B cell (primary cell): ENCODE data around the gene ZNF775. TPM values are rescaled to one million over a fixed set of nuclear protein-coding genes. Genes with fewer than 3 reads are reported as not detected.

ENCODE experiments used
- ATAC-seq: fragments of 200-7000 bp; cut with Tn5 transposase; one replicate; pipeline ENCODE4 v1.10.0; 2021; ENCODE audit warnings: low read depth, mild to moderate bottlenecking, moderate number of reproducible peaks, moderate library complexity
- CTCF ChIA-PET: fragments of 350-600 bp; sonication (Branson Sonifier 250); formaldehyde crosslinking; loops from one replicate; lab custom pipeline; 2021; ENCODE audit warnings: antibody characterized with exemption, inconsistent platforms; lab: Charles Lee
- POLR2A ChIA-PET: fragments of 350-600 bp; sonication (Branson Sonifier 250); formaldehyde crosslinking; loops from one replicate; lab custom pipeline; 2021; ENCODE audit warnings: antibody characterized with exemption; lab: Charles Lee
- DNase-seq: peaks from one replicate; pipeline ENCODE4 v3.0.0; 2013
- H2AFZ ChIP-seq: 2 replicates; pipeline ENCODE4 v1.6.1; 2012; ENCODE audit warnings: mild to moderate bottlenecking, low read depth, low read length; ENCODE audit not compliant: insufficient read depth, poor library complexity, severe bottlenecking
- H3K27ac ChIP-seq, 2 donors: 1 replicate in 1 of 2; 2 replicates in 1 of 2; pipeline ENCODE4 v1.5.1; 2012 to 2013; ENCODE audit warnings: low read length in 2 of 2, mild to moderate bottlenecking in 2 of 2, moderate library complexity in 1 of 2
- H3K27me3 ChIP-seq, 4 experiments: fragments of 200-600 bp in 1 of 4; sonication (generic) in 1 of 4; replicated peaks in 1 of 4; 1 replicate in 2 of 4; 2 replicates in 2 of 4; pipeline versions ENCODE4 v1.6.1 to v1.7.0; 2013 to 2016; ENCODE audit warnings: low read length in 3 of 4, mild to moderate bottlenecking in 2 of 4, mixed read lengths in 1 of 4, moderate library complexity in 1 of 4; ENCODE audit not compliant: insufficient read depth in 4 of 4, control insufficient read depth in 3 of 4; ENCODE audit errors: control extremely low read depth in 1 of 4
- H3K36me3 ChIP-seq, 2 experiments: replicated peaks in 1 of 2; 1 replicate in 1 of 2; 2 replicates in 1 of 2; pipeline versions ENCODE4 v1.6.1 to v1.7.1; 2013; ENCODE audit warnings: low read length in 1 of 2; ENCODE audit not compliant: insufficient read depth in 2 of 2, control insufficient read depth in 1 of 2; ENCODE audit errors: control extremely low read depth in 1 of 2, extremely low read depth in 1 of 2
- H3K4me1 ChIP-seq, 2 donors: fragments of 200-600 bp in 1 of 2; sonication (generic) in 1 of 2; 1 replicate in 1 of 2; 2 replicates in 1 of 2; pipeline versions ENCODE4 v1.5.1 to v1.6.1; 2013 to 2017; ENCODE audit warnings: low read length in 2 of 2; ENCODE audit not compliant: control insufficient read depth in 2 of 2, insufficient read depth in 2 of 2
- H3K4me2 ChIP-seq: replicated peaks from 2 replicates; pipeline ENCODE3; 2012; ENCODE audit warnings: mild to moderate bottlenecking, low read depth, low read length; ENCODE audit not compliant: poor library complexity, severe bottlenecking
- H3K4me3 ChIP-seq, 5 experiments: fragments of 200-600 bp in 1 of 5; sonication (generic) in 1 of 5; 1 replicate in 3 of 5; 2 replicates in 2 of 5; pipeline versions ENCODE4 v1.5.1 to v1.7.0; 2011 to 2016; ENCODE audit warnings: low read length in 4 of 5, mild to moderate bottlenecking in 4 of 5, low read depth in 2 of 5, control low read depth in 1 of 5, moderate library complexity in 1 of 5; ENCODE audit not compliant: insufficient read depth in 1 of 5; ENCODE audit errors: control extremely low read depth in 1 of 5, extremely low read depth in 1 of 5
- H3K79me2 ChIP-seq: fragments of 200-600 bp; sonication (generic); one replicate; pipeline ENCODE4 v1.6.0; 2016; ENCODE audit warnings: low read length; ENCODE audit not compliant: control insufficient read depth, insufficient read depth
- H3K9ac ChIP-seq: fragments of 200-600 bp; sonication (generic); 2 replicates; pipeline ENCODE4 v1.6.1; 2017; ENCODE audit warnings: mild to moderate bottlenecking, low read length, moderate library complexity
- H3K9me3 ChIP-seq, 3 donors: one replicate each; pipeline versions ENCODE4 v1.6.1 to v1.7.1; 2013; ENCODE audit warnings: low read length in 2 of 3; ENCODE audit not compliant: control insufficient read depth in 2 of 3, insufficient read depth in 1 of 3; ENCODE audit errors: control extremely low read depth in 1 of 3
- H4K20me1 ChIP-seq: 2 replicates; pipeline ENCODE4 v1.6.0; 2012; ENCODE audit warnings: mild to moderate bottlenecking, low read length; ENCODE audit not compliant: insufficient read depth, control insufficient read depth, poor library complexity, severe bottlenecking
- H3K27ac Mint-ChIP-seq: one replicate; pipeline ENCODE4 v1.8.0; 2021; ENCODE audit warnings: mixed read lengths
- H3K27me3 Mint-ChIP-seq: one replicate; pipeline ENCODE4 v1.8.0; 2021; ENCODE audit warnings: mixed read lengths
- H3K4me1 Mint-ChIP-seq: one replicate; pipeline ENCODE4 v1.8.0; 2021; ENCODE audit warnings: mixed read lengths
- H3K4me3 Mint-ChIP-seq: one replicate; pipeline ENCODE4 v1.8.0; 2021; ENCODE audit warnings: mixed read lengths
- H3K9me3 Mint-ChIP-seq: one replicate; pipeline ENCODE4 v1.8.0; 2022; ENCODE audit warnings: mixed read lengths; ENCODE audit not compliant: insufficient read depth
- CTCF ChIP-seq: fragments of 200-600 bp; IDR thresholded peaks from one replicate; pipeline ENCODE4 v1.8.0; 2022; ENCODE audit warnings: antibody characterized with exemption, mild to moderate bottlenecking
- EZH2 ChIP-seq: IDR thresholded peaks from 2 replicates; pipeline ENCODE4 v1.6.1; 2012; ENCODE audit warnings: borderline replicate concordance, low read depth, mild to moderate bottlenecking, moderate library complexity, low read length; ENCODE audit not compliant: insufficient read depth, poor library complexity, severe bottlenecking
- WGBS: methylation state at CpG from one replicate; pipeline ENCODE4 v1.1.5; 2013; ENCODE audit warnings: missing lambda C conversion rate; ENCODE audit not compliant: insufficient coverage; 5-methylcytosine and 5-hydroxymethylcytosine counted together
- intact Hi-C: fragments of 100-400 bp; cut with micrococcal nuclease; formaldehyde crosslinking; loops from one replicate; pipeline ENCODE4 v1.10.0; 2022
- polyA plus RNA-seq: library from polyadenylated mRNA; depleted of rRNA; stranded (reverse); fragments of >200 nt; gene quantifications from 2 replicates; pipeline ENCODE4 v1.2.3, GENCODE V29; 2012
- total RNA-seq, 2 donors: library from RNA; stranded (reverse); fragments of 120-200 nt in 1 of 2; gene quantifications; 1 replicate in 1 of 2; 2 replicates in 1 of 2; pipeline versions ENCODE4 v1.2.3 to v1.2.4, GENCODE V29; 2013 to 2022

ZNF775 gene
- total and polyA plus RNA-seq, 2 donors (not counting 1 experiment from before 2014, with no cell fraction given), result 4.2 to 12.1 TPM

GRCh38 chr7:150390205-150390604 lies 11.1 kb downstream of the ZNF775 start:
- no peaks in the 10 kb centered on the region for H3K36me3 ChIP-seq
- POLR2A ChIA-PET, result no interaction called here
- TF ChIP-seq CTCF, result no peak
- no peak for TF ChIP-seq EZH2

GRCh38 chr7:150393325-150393724 lies 14.2 kb downstream of the ZNF775 start:
- H3K27ac ChIP-seq, result no peak overlapping the region
- CTCF ChIA-PET, result interaction anchor here (2.1 kb wide), 1 partner anchor 11 kb away, joined by 4 read pairs; no protein-coding TSS in a partner anchor
- H3K9me3 ChIP-seq, result no peaks in the 10 kb centered on the region
- H3K27me3 Mint-ChIP-seq, result no peaks in the 10 kb centered on the region
- H3K4me1 ChIP-seq, result no peaks in the 10 kb centered on the region
- H3K9ac ChIP-seq, result no peak overlapping the region
- no peaks in the 10 kb centered on the region for H3K4me1 Mint-ChIP-seq
- TF ChIP-seq EZH2 (no peak), CTCF (no peak)
- no peak overlapping the region for H3K4me3 Mint-ChIP-seq
- peaks cover 0 to 7% of the 10 kb centered on the region in 2 experiments for H3K36me3 ChIP-seq
- H3K27me3 ChIP-seq, result no peaks in the 10 kb centered on the region
- H3K79me2 ChIP-seq, result peaks cover 4% of the 10 kb centered on the region
- H4K20me1 ChIP-seq, result no peaks in the 10 kb centered on the region
- H3K4me2 ChIP-seq, result no peak overlapping the region
- 100% methylated on average over 1 of the region's 3 CpGs for WGBS
- H3K27ac Mint-ChIP-seq, result no peak overlapping the region
- intact Hi-C loops, result no loop called here
- H2AFZ ChIP-seq, result no peak overlapping the region
- ATAC-seq (no peak), DNase-seq (no peak)
- POLR2A ChIA-PET, result no interaction called here
- H3K9me3 Mint-ChIP-seq, result no peaks in the 10 kb centered on the region
- no peak overlapping the region for H3K4me3 ChIP-seq

More at GRCh38 chr7:150390205-150390604, 11.1 kb downstream of the ZNF775 start:
- Histone ChIP-seq H3K4me1 (no peaks in the 10 kb centered on the region), H4K20me1 (no peaks in the 10 kb centered on the region), H3K9ac (no peak overlapping the region), H3K79me2 (no peaks in the 10 kb centered on the region), H3K27me3 (no peaks in the 10 kb centered on the region), H3K9me3 (peaks cover 0 to 3% (median 0%) of the 10 kb centered on the region in 3 donors), H3K27ac (no peak overlapping the region), H3K4me2 (no peak overlapping the region), H2AFZ (no peak overlapping the region), H3K4me3 (no peak overlapping the region)
- no peaks in the 10 kb centered on the region for H3K27me3 Mint-ChIP-seq
- CTCF ChIA-PET, result no interaction called here
- H3K27ac Mint-ChIP-seq, result no peak overlapping the region
- no peaks in the 10 kb centered on the region for H3K4me1 Mint-ChIP-seq
- WGBS, result 95% methylated on average over 5 of the region's 7 CpGs
- no peak for DNase-seq
- ATAC-seq, result no peak
- intact Hi-C loops, result no loop called here
- no peaks in the 10 kb centered on the region for H3K9me3 Mint-ChIP-seq
- H3K4me3 Mint-ChIP-seq, result no peak overlapping the region
